Measurements from ENCODE around the gene DPM3. TPM values are rescaled to one million over a fixed set of nuclear protein-coding genes. Genes with fewer than 3 reads are reported as not detected.

Gene DPM3
- total RNA-seq, 1 experiment from 2014 or later = 113 TPM

- CTCF ChIA-PET = no interaction called here
- no peak overlapping the region for H2AFZ ChIP-seq (ENCODE audit: low read depth, low read length, poor library complexity, severe bottlenecking)
- intact Hi-C loops (cut with micrococcal nuclease) = no loop called here
- no peaks in the 10 kb centered on the region for H3K4me1 ChIP-seq (ENCODE audit: control insufficient read depth in 1 of 2, insufficient read depth in 2 of 2, low read length in 2 of 2)
- no peaks in the 10 kb centered on the region for H3K79me2 ChIP-seq (ENCODE audit: insufficient read depth, low read length)
- no peaks in the 10 kb centered on the region for H3K27me3 ChIP-seq (ENCODE audit: insufficient read depth, low read length)
- ATAC-seq = no peak
- H3K36me3 ChIP-seq (ENCODE audit: control insufficient read depth in 1 of 2, insufficient read depth in 2 of 2, low read length in 2 of 2) = no peaks in the 10 kb centered on the region
- POLR2A ChIA-PET = no interaction called here
- DNase-seq (ENCODE audit: low read depth, low spot score) = no peak
- TF ChIP-seq ZBTB33 (IDR thresholded peaks at IDR 0.05; ENCODE audit: extremely low read depth, insufficient replicate concordance, low read length) (no peak), ATF3 (IDR thresholded peaks at IDR 0.05) (no peak), POLR2AphosphoS5 (IDR thresholded peaks at IDR 0.05; ENCODE audit: low read depth, low read length) (no peak), TCF7L2 (IDR thresholded peaks at IDR 0.05; ENCODE audit: borderline replicate concordance, extremely low read depth, insufficient read depth, insufficient read length) (no peak), ZFX (IDR thresholded peaks at IDR 0.05) (no peak), CTCF (IDR thresholded peaks at IDR 0.05 in 2 of 3, conservative IDR thresholded peaks at IDR 0.05 in 1 of 3; ENCODE audit: borderline replicate concordance in 1 of 3, insufficient read depth in 1 of 3, low read depth in 2 of 3, low read length in 2 of 3) (no peak)
- no peak overlapping the region for H3K4me2 ChIP-seq (ENCODE audit: low read length)
- no peak overlapping the region for H3K9ac ChIP-seq (ENCODE audit: low read length)
- no TSS peak for BruUV-seq (replicated peaks)
- no peaks in the 10 kb centered on the region for H3K9me2 ChIP-seq (ENCODE audit: insufficient read depth)
- H3K27ac ChIP-seq (ENCODE audit: low read depth, low read length) = no peak overlapping the region
- RAD21 ChIA-PET (ENCODE audit: low non-redundant PET in 1 of 2, low total read pairs in 2 of 2, uncharacterized antibody in 2 of 2, unreplicated experiment in 2 of 2) = no interaction called here
- H3K9me3 ChIP-seq (ENCODE audit: control insufficient read depth in 1 of 2, insufficient read depth in 1 of 2, low read depth in 1 of 2, low read length in 2 of 2) = no peaks in the 10 kb centered on the region
- no peaks in the 10 kb centered on the region for H4K20me1 ChIP-seq (ENCODE audit: insufficient read depth)
- H3K4me3 ChIP-seq (replicated peaks in 1 of 2; ENCODE audit: low read depth in 1 of 2, low read length in 2 of 2) = no peak overlapping the region
These were observed 34.7 kb downstream of the DPM3 start for GRCh38 chr1:155105604-155106011.

Measured in HCT116 (cell line).